Cardiac septum (tissue), 1 donor: ENCODE measurements around the gene MAP1B. TPM values are rescaled to one million over a fixed set of nuclear protein-coding genes. Genes with fewer than 3 reads are reported as not detected.
"Not testable (repeated sequence)": the region's sequence is repeated elsewhere in the genome, so short reads cannot be mapped to it uniquely, and the experiment has no call there.

Experiments used
- DNase-seq: peaks from one replicate; pipeline ENCODE4 v3.0.0-alpha.2; 2020; ENCODE audit warnings: low spot score
- intact Hi-C: fragments of 100-400 bp; cut with DNase I; formaldehyde crosslinking; loops from one replicate; pipeline ENCODE4 v1.14.0; 2022
- total RNA-seq: library from RNA; stranded (reverse); fragmentation: NEBNext Ultra II Directional; extraction: Animal tissue kit (Norgen Biotek cat#: 25700); gene quantifications from one replicate; pipeline ENCODE4 v1.2.1, GENCODE V29; 2021
- donor health status: DM: no; HTN: no; CAD: no.

The MAP1B gene
- total RNA-seq, 1 donor from 2014 or later, result 217 TPM

GRCh38 chr5:72152545-72152944 is 45.3 kb downstream of the MAP1B start:
- intact Hi-C loops, result no loop called here
- DNase-seq, result no peak

DNA sequence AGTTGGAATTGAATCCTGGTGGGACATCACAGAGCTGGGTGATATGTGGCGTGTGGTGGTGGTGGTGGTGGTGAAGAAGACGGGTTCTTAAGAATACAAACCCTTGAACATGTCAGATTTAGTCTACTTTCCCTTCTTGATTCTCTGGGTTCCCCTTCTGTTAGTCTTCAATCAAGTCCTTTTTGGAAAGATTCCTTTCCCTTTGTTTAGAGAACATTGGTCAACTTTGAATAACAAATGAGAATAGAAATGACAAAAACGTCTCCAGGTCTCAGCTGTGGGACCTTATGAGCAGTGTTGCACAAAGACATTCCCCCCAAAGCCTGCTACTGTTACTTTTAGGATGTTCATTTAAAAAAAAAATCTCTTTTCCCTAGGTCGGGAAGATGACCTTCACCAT is 46.3 kb downstream of the MAP1B start:
- no peak for DNase-seq
- intact Hi-C loops, result no loop called here

DNA sequence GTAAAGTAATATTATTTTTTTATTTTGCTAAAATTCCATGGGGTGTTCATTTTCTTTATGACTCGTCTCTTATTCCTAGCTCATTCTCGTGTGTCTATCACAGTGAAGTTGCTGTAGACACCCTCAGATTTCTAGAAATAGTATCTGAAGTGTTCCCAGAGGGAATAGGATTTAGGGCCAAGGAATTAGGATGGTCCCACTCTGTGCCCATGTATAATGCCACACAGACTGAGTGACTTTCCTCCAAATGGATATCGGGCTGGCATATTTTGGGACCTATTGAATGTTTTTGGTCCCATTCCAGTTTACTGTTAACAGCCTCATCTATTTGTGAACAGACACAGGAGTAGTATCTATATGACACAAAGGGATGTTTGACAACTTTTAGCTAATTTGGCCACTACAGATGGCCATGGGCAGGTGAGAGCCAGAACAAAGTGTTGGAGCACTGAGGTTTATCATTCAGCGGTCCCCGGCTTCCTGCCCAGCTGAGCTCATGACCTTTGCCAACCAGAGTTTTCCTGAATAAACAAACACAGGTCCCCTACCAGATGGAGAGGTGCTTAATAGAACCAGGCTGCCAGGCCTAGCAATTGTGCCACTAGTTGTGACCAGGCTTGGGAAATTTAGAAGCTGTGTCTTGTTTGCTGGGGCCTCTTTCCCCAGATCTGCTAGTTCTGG is 46.9 kb downstream of the MAP1B start:
- intact Hi-C loops, result no loop called here
- DNase-seq, result no peak

DNA sequence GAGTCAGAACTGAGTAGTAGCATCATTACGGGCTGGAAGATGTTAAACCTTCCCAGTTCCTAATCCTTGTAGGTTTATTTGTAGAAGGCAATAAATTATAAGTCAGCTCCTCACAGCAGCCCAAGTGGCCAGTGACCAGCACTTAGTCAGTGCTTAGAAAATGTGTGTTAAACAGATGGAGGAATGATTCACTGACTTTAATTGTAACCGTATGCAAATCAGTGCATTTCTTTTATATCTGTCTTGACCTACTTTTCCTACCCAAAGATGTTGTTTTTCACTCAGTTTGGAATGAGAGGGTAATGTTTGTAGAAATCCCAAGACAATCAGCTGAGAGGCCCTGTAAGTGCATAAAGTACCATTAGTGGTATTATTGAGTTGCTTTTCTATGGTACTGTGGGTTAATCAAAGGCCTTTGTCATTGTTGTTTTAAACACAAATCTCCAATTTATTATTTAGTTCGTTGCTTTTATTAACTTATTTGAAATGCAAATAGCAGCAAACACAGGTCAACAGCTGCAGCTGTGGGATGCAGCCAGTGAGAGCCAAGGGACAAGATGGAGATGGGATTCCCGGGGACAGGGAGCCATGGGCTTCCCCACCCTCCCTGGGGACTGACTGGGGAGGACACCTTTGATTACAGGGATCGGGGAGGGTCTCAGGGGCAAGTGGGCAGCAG is 49.8 kb downstream of the MAP1B start:
- DNase-seq, result no peak
- intact Hi-C loops, result no loop called here

DNA sequence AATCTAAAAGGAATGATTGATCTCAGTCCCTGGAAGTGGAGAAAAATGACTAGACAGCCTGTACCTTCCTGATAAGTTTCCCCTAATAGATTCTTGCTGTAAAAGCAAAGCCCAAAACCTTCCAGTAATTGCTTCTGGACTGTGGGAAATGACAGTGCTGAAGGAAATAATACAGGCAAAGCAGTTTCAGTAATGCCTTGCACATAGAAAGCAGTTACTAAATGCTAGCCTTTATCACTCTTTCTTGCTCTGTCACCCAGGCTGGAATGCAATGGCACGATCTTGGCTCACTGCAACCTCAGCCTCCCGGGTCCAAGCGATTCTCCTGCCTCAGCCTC is 50.3 kb downstream of the MAP1B start:
- intact Hi-C loops, result no loop called here
- no peak for DNase-seq

DNA sequence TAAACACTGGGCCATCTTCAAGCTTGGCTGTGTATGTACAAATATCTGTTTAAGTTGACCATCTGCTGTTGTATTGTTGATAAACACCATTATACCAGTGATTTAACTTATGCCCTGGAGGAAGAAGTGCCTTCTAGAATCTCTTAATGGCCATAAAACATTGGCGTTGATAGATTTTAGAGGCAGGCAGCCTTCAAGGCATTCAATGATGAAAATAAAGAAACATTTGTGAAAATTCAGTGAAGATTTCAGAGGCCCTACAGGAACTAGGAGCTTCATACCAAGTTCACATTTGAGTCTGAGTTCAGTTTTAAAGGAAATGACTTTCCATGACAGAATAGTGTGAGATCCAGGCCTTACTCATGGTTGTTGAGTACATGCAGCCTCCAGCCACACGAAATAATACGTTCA is 52.2 kb downstream of the MAP1B start:
- intact Hi-C loops, result no loop called here
- DNase-seq, result no peak

- intact Hi-C loops, result no loop called here
- DNase-seq, result no peak
Observed at GRCh38 chr5:72160329-72160728, 53.1 kb downstream of the MAP1B start.

- intact Hi-C loops, result no loop called here
- DNase-seq, result no peak
Observed at GRCh38 chr5:72160959-72161358, 53.7 kb downstream of the MAP1B start.

- intact Hi-C loops, result no loop called here
- no peak for DNase-seq
Observed at GRCh38 chr5:72161951-72162350, 54.7 kb downstream of the MAP1B start.

DNA sequence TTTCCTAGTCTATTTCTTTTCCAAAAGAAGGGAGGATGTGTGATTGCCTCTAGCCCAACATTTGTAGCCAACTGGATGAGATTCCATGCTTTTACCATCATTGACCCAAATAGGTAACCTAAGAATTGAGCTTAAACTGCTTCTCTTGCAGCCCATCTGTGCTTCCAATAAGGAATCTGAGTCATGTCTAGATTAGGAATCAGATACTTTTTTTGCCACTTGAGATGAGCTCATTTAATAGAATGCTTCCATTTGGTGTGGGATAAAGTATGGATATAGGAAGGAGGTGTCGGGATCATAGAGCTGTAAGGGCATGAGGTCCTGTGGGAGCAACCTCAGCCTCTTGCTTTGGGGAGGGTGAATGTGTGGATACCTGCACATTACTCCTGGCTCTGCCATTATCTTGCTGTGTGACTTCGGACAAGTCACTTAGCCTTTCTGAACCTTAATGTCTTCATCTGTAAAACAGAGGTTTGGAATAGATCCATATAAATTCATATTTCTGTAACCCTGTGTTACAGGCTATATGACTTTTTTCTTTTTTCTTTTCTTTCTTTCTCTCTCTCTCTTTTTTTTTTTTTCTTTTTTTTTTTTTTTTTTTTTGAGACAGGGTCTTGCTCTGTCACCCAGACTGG is 56.2 kb downstream of the MAP1B start:
- intact Hi-C loops, result no loop called here
- no peak for DNase-seq

DNA sequence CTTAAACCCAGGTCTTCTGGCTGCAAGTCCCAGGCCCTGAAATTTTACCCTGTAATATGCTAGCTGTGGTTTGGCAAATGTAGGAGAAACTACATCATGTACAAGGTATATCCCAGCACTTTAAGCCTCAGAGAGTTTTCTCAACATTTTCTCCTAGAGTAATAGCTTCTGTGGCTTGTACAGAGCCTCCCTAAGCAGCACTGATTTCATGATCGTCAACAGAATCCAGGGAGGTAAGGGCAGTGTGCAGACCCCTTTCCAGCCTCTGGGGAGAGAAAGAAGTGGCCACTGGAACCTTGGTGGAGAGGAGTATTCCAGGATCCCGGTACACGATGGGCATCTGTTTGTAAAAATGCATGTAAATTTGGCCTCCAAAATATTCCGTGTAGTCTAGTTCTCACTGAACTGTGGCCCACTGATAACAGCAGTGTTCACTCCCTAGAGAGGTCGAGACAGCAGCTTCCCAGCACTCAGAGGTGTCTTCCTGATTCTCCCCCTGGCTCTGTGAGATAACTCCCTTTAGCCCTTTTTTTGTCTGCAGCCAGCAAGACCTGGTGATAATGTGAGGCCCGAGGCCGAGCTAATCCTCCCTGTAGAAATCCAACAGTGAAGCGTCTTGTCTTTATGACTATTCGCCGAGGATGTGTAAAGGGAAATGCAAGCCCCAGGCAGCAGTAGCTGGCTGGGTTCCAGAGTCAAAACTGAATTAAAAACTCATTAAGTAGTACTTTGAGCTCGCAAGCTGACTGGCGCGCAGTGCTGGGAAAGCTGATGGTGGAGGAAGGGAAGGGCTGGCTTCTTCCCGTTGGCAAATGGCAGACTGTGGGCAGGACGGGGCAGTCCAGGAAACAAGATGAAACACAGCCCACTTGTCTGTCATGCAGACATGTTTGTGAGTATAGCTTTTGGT is 59.0 kb downstream of the MAP1B start:
- no peak for DNase-seq
- intact Hi-C loops, result no loop called here

- no peak for DNase-seq
- intact Hi-C loops, result no loop called here
Observed at GRCh38 chr5:72167257-72167656, 60.0 kb downstream of the MAP1B start.

- intact Hi-C loops, result no loop called here
- DNase-seq, result no peak
Observed at GRCh38 chr5:72167804-72168203, 60.5 kb downstream of the MAP1B start.

DNA sequence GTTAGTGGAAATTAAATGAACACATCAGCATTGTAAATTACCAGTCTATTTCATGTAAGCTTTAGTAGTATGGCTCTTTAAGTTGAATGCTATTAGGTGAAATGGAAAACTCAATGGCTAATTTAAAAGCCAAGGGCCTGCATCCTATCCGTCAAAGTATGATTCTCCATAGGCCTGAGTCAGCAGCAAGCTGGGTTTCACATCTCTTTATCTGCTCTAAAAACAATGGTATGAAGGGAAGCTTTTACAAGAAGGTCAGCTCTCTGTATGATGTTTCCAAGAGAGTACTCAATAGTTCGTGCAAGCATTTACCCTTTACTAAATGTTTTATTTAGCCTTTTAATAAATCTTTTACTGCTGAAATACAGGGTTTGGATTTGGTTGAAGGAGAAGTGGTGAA is 62.8 kb downstream of the MAP1B start:
- intact Hi-C loops, result no loop called here
- DNase-seq, result no peak

- DNase-seq, intact Hi-C loops: not testable (repeated sequence)
Observed at GRCh38 chr5:72171181-72171580, 63.9 kb downstream of the MAP1B start.

- no peak for DNase-seq
- intact Hi-C loops, result no loop called here
Observed at GRCh38 chr5:72171667-72172066, 64.4 kb downstream of the MAP1B start.

GRCh38 chr5:72172786-72173185 is 65.5 kb downstream of the MAP1B start:
- intact Hi-C loops, result no loop called here
- no peak for DNase-seq

GRCh38 chr5:72177538-72177937 is 70.3 kb downstream of the MAP1B start:
- DNase-seq, result no peak
- intact Hi-C loops, result no loop called here

DNA sequence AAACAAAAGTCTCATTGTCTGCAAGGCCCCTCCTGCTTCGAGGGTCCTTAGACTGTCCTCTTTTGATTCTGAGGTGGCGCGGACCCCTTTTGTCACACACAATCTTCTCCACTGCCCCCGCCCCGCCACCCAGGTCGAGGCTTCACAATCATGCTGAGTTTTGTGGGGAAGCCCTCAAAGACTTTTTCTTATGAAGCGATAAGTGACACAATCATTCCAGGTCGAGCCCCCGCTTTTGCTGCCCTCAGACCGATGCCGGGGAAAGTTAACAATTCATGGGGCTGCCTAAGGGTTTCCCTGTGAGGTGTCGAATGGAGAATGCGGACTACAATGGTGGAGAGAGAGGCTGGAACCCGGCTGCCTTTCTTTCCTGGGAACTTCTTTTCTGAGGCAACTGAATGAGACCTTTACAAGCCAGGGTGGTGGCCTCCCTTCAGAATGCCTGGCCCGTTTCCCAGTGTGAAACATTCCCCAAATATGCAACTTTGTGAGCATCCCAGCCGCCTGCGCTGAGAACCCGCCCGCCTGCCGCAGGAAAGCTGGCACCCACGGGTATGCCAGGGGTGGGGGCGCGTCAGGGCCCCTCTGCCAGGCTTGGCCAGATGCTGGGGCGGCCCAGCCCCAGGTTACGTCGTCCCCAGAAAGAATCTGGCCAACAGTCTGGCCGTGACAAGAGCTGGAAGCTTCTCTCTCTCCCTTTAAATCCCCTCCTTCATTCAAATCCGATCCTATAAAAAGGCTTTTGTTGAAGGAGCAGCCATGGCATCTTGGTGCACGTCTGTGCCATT is 71.9 kb downstream of the MAP1B start:
- intact Hi-C loops, result no loop called here

More for the DNA sequence above, 71.9 kb downstream of the MAP1B start:
- no peak for DNase-seq
